Astrocyte (in vitro differentiated cells and primary cell): ENCODE data around the gene ADAM23.

Experiments
- CTCF ChIP-seq: IDR thresholded peaks from 2 replicates; pipeline ENCODE4 v1.5.1; 2011; ENCODE audit warnings: low read depth, mild to moderate bottlenecking, inconsistent platforms, low read length, moderate library complexity; ENCODE audit not compliant: insufficient read depth
- EZH2 ChIP-seq: IDR thresholded peaks from 2 replicates; pipeline ENCODE4 v1.6.1; 2012; ENCODE audit warnings: mild to moderate bottlenecking, low read length, inconsistent platforms; ENCODE audit not compliant: insufficient read depth

- TF ChIP-seq CTCF (no peak), EZH2 (no peak)
Observed at GRCh38 chr2:206521115-206521514, 77.8 kb downstream of the ADAM23 start.
